ENCODE results near the gene L3MBTL4.

The L3MBTL4 gene

DNA sequence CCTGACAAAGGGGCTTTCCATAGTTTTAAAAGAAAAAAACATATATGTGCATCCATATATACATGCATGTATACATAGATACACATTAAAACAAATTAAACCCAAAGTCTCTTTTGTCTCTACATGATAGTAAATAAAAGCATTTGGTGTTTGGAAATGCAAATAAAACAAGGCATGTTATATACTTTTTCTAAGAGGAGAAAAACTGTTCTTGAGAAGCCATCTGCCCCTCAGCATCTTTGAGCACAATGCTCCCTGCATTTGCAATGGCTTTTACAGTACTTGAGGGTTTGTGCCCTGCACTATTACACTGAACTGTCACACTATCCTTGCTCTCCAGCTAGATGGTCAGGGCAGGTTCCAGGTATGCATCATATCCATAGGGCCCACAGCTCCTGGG lies 210.2 kb downstream of the L3MBTL4 start:
- Histone ChIP-seq H3K27ac (ENCODE audit: insufficient read depth in 1 of 2, low read depth in 1 of 2, low read length in 2 of 2, poor library complexity in 1 of 2, severe bottlenecking in 2 of 2) (no peak overlapping the region), H3K4me3 (ENCODE audit: control insufficient read depth in 1 of 7, extremely low read depth in 1 of 7, insufficient read depth in 4 of 7, low read depth in 2 of 7, low read length in 6 of 7) (no peak overlapping the region), H3K27me3 (replicated peaks in 2 of 5; ENCODE audit: control insufficient read depth in 4 of 5, insufficient read depth in 5 of 5, low read length in 4 of 5) (peaks cover 0 to 3% (median 0%) of the 10 kb centered on the region in 5 experiments), H3K9me3 (ENCODE audit: control extremely low read depth in 1 of 5, control insufficient read depth in 4 of 5, insufficient read depth in 2 of 5, low read depth in 1 of 5, low read length in 4 of 5) (no peaks in the 10 kb centered on the region), H3K4me1 (ENCODE audit: control extremely low read depth in 1 of 4, control insufficient read depth in 4 of 4, insufficient read depth in 4 of 4, low read length in 3 of 4) (no peaks in the 10 kb centered on the region), H3K36me3 (ENCODE audit: control insufficient read depth in 4 of 4, insufficient read depth in 4 of 4, low read length in 3 of 4) (peaks cover 0 to 2% (median 0%) of the 10 kb centered on the region in 4 experiments)
- DNase-seq: no peak
- POLR2A ChIA-PET: no interaction called here
- CTCF ChIA-PET: interaction anchor here (1.0 kb wide), 1 partner anchor 19 kb away, joined by 3 read pairs; no protein-coding TSS in a partner anchor

DNA sequence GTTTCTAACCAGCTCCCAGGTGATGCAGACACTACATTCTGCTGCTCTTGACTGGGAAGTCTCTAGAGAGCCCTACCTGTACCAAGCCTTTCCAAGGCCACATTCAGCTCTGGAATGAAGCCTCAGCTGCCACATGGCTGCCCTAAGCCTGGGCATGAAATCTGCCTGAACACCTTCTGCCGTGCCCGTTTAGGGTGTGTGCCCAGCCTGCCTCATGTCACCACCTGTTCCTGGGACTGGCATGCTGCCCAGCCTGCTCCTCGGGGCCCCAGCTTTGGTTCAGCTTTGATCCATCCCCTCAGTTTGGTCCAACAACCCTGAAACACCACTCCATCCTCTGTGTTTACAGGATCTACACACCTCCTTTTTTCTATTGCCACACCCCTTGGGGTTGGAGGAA lies 210.9 kb downstream of the L3MBTL4 start:
- no peak for DNase-seq
- CTCF ChIA-PET: interaction anchor here (1.0 kb wide), 1 partner anchor 20 kb away, joined by 3 read pairs; no protein-coding TSS in a partner anchor
- peaks cover 0 to 2% (median 0%) of the 10 kb centered on the region in 4 experiments for H3K36me3 ChIP-seq (ENCODE audit: control insufficient read depth in 4 of 4, insufficient read depth in 4 of 4, low read length in 3 of 4)
- H3K4me1 ChIP-seq (ENCODE audit: control extremely low read depth in 1 of 4, control insufficient read depth in 4 of 4, insufficient read depth in 4 of 4, low read length in 3 of 4): no peaks in the 10 kb centered on the region
- H3K27ac ChIP-seq (ENCODE audit: insufficient read depth in 1 of 2, low read depth in 1 of 2, low read length in 2 of 2, poor library complexity in 1 of 2, severe bottlenecking in 2 of 2): no peak overlapping the region
- no peaks in the 10 kb centered on the region for H3K9me3 ChIP-seq (ENCODE audit: control extremely low read depth in 1 of 5, control insufficient read depth in 4 of 5, insufficient read depth in 2 of 5, low read depth in 1 of 5, low read length in 4 of 5)
- H3K27me3 ChIP-seq (replicated peaks in 2 of 5; ENCODE audit: control insufficient read depth in 4 of 5, insufficient read depth in 5 of 5, low read length in 4 of 5): peaks cover 0 to 3% (median 0%) of the 10 kb centered on the region in 5 experiments
- no peak overlapping the region for H3K4me3 ChIP-seq (ENCODE audit: control insufficient read depth in 1 of 7, extremely low read depth in 1 of 7, insufficient read depth in 4 of 7, low read depth in 2 of 7, low read length in 6 of 7)
- WGBS (ENCODE audit: insufficient coverage): 93% methylated on average over 3 of the region's 3 CpGs
- POLR2A ChIA-PET: no interaction called here

DNA sequence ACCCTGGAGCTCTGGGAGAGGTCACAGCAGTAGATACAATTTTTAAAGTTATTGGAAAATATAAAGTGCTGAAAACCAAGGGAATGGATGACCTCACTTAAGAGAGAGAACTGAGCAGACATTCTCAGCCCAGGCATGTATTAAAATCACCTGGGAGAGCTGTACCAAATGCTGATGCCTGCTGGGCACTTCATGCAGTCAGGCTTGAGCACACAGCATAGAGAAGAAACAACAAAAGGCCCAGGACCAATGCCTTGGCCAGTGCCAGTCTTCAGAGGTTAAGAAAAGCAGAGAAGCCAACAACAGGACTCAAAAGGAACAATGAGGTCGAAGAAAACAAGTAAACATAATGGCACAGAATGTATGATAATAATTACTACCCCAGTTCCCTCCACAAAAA lies 211.8 kb downstream of the L3MBTL4 start:
- POLR2A ChIA-PET: no interaction called here
- CTCF ChIA-PET: no interaction called here
- no peaks in the 10 kb centered on the region for H3K4me1 ChIP-seq (ENCODE audit: control extremely low read depth in 1 of 4, control insufficient read depth in 4 of 4, insufficient read depth in 4 of 4, low read length in 3 of 4)
- no peak overlapping the region for H3K4me3 ChIP-seq (ENCODE audit: control insufficient read depth in 1 of 7, extremely low read depth in 1 of 7, insufficient read depth in 4 of 7, low read depth in 2 of 7, low read length in 6 of 7)
- DNase-seq: no peak
- H3K27me3 ChIP-seq (replicated peaks in 2 of 5; ENCODE audit: control insufficient read depth in 4 of 5, insufficient read depth in 5 of 5, low read length in 4 of 5): peaks cover 0 to 3% (median 0%) of the 10 kb centered on the region in 5 experiments
- no peak overlapping the region for H3K27ac ChIP-seq (ENCODE audit: insufficient read depth in 1 of 2, low read depth in 1 of 2, low read length in 2 of 2, poor library complexity in 1 of 2, severe bottlenecking in 2 of 2)
- H3K9me3 ChIP-seq (ENCODE audit: control extremely low read depth in 1 of 5, control insufficient read depth in 4 of 5, insufficient read depth in 2 of 5, low read depth in 1 of 5, low read length in 4 of 5): no peaks in the 10 kb centered on the region
- peaks cover 0 to 2% (median 0%) of the 10 kb centered on the region in 4 experiments for H3K36me3 ChIP-seq (ENCODE audit: control insufficient read depth in 4 of 4, insufficient read depth in 4 of 4, low read length in 3 of 4)
- no CpG with 5 or more reads among the region's 1 CpG for WGBS (ENCODE audit: insufficient coverage)

DNA sequence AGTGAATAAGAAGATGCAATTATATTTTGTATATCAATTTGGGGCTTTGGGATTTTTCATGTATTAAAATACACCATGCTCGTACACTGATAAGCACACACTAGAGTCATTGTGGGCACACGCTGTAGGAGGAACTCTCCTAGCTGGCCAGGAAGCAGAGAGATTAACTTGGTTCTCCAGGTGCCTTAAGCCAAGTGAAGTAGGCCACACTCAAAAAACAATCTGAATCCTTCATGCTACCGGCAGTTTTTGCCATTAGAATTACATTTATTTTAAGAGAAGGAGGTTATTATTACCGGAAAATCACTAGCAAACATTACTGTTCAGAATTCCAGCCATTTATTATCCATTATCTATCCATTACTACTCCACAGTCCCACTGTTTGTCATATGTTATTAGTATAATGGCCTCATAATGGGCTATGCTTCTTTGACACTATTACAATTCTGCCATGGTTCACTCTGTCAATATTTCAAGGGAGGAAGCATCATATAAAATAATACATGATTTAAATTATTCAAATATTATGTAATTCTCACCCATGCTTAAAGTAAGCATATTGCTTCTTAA lies 214.4 kb downstream of the L3MBTL4 start:
- no CpG with 5 or more reads among the region's 4 CpGs for WGBS (ENCODE audit: insufficient coverage)
- Histone ChIP-seq H3K4me3 (ENCODE audit: control insufficient read depth in 1 of 7, extremely low read depth in 1 of 7, insufficient read depth in 4 of 7, low read depth in 2 of 7, low read length in 6 of 7) (no peak overlapping the region), H3K36me3 (ENCODE audit: control insufficient read depth in 4 of 4, insufficient read depth in 4 of 4, low read length in 3 of 4) (peaks cover 0 to 2% (median 0%) of the 10 kb centered on the region in 4 experiments), H3K9me3 (ENCODE audit: control extremely low read depth in 1 of 5, control insufficient read depth in 4 of 5, insufficient read depth in 2 of 5, low read depth in 1 of 5, low read length in 4 of 5) (no peaks in the 10 kb centered on the region), H3K27ac (ENCODE audit: insufficient read depth in 1 of 2, low read depth in 1 of 2, low read length in 2 of 2, poor library complexity in 1 of 2, severe bottlenecking in 2 of 2) (no peak overlapping the region), H3K4me1 (ENCODE audit: control extremely low read depth in 1 of 4, control insufficient read depth in 4 of 4, insufficient read depth in 4 of 4, low read length in 3 of 4) (no peaks in the 10 kb centered on the region), H3K27me3 (replicated peaks in 2 of 5; ENCODE audit: control insufficient read depth in 4 of 5, insufficient read depth in 5 of 5, low read length in 4 of 5) (no peaks in the 10 kb centered on the region)
- peak; percentile 1 to 39 (median 6) for DNase-seq
- POLR2A ChIA-PET: no interaction called here
- CTCF ChIA-PET: interaction anchor here (0.5 kb wide), 1 partner anchor 575 kb away, joined by 3 read pairs; no protein-coding TSS in a partner anchor

DNA sequence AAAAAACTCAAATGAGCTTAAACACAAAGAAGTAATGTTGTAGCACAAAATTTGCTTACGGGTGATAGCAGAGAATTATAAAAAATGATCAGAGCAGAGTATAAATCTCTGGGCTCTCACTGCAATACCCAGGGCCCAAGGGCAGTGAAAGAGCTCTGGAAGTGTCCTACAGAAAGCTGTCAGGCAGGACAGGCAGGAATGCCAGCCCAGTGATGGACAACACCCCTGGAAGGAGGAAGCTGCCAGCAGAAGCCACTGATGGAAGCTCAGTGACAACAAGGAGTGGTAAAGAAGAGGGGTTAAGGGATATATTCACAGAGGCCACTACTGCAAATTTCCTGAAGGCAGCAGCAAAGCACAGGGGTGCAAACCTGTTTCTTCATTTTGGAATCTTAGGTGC lies 214.9 kb downstream of the L3MBTL4 start:
- ChIA-PET CTCF (interaction anchor here (0.5 to 1.0 kb wide), 3 partner anchors 16 to 574 kb away, joined by 3 to 4 read pairs (median 3); no protein-coding TSS in a partner anchor), POLR2A (no interaction called here)
- Histone ChIP-seq H3K9me3 (ENCODE audit: control extremely low read depth in 1 of 5, control insufficient read depth in 4 of 5, insufficient read depth in 2 of 5, low read depth in 1 of 5, low read length in 4 of 5) (no peaks in the 10 kb centered on the region), H3K4me1 (ENCODE audit: control extremely low read depth in 1 of 4, control insufficient read depth in 4 of 4, insufficient read depth in 4 of 4, low read length in 3 of 4) (no peaks in the 10 kb centered on the region), H3K27ac (ENCODE audit: insufficient read depth in 1 of 2, low read depth in 1 of 2, low read length in 2 of 2, poor library complexity in 1 of 2, severe bottlenecking in 2 of 2) (no peak overlapping the region), H3K36me3 (ENCODE audit: control insufficient read depth in 4 of 4, insufficient read depth in 4 of 4, low read length in 3 of 4) (peaks cover 0 to 2% (median 0%) of the 10 kb centered on the region in 4 experiments), H3K4me3 (ENCODE audit: control insufficient read depth in 1 of 7, extremely low read depth in 1 of 7, insufficient read depth in 4 of 7, low read depth in 2 of 7, low read length in 6 of 7) (no peak overlapping the region), H3K27me3 (replicated peaks in 2 of 5; ENCODE audit: control insufficient read depth in 4 of 5, insufficient read depth in 5 of 5, low read length in 4 of 5) (no peaks in the 10 kb centered on the region)
- no CpG with 5 or more reads among the region's 1 CpG for WGBS (ENCODE audit: insufficient coverage)
- DNase-seq: no peak

DNA sequence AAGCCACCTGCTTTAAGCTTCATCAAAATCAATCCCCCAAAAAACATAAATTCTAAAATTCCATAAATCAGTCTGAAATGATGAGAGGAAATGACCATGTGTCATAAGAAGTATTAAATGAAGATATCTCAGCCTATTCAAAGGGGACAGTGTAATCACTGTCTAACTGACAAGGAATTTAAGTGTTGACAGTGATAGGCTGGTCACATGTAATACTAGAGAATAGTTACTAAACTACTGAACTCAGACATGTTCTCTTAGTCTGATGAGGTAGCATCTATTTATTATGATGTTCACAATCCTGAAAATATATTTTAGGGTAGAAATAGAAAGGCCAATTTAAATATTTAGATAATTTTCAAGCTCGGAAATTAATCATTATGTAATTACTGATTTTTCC lies 216.1 kb downstream of the L3MBTL4 start:
- DNase-seq: no peak
- ChIA-PET POLR2A (no interaction called here), CTCF (interaction anchor here (1.0 kb wide), 1 partner anchor 283 kb away, joined by 3 read pairs; no protein-coding TSS in a partner anchor)
- Histone ChIP-seq H3K4me1 (ENCODE audit: control extremely low read depth in 1 of 4, control insufficient read depth in 4 of 4, insufficient read depth in 4 of 4, low read length in 3 of 4) (no peaks in the 10 kb centered on the region), H3K36me3 (ENCODE audit: control insufficient read depth in 4 of 4, insufficient read depth in 4 of 4, low read length in 3 of 4) (peaks cover 0 to 1% (median 0%) of the 10 kb centered on the region in 4 experiments), H3K4me3 (ENCODE audit: control insufficient read depth in 1 of 7, extremely low read depth in 1 of 7, insufficient read depth in 4 of 7, low read depth in 2 of 7, low read length in 6 of 7) (no peak overlapping the region), H3K27me3 (replicated peaks in 2 of 5; ENCODE audit: control insufficient read depth in 4 of 5, insufficient read depth in 5 of 5, low read length in 4 of 5) (no peaks in the 10 kb centered on the region), H3K9me3 (ENCODE audit: control extremely low read depth in 1 of 5, control insufficient read depth in 4 of 5, insufficient read depth in 2 of 5, low read depth in 1 of 5, low read length in 4 of 5) (no peaks in the 10 kb centered on the region), H3K27ac (ENCODE audit: insufficient read depth in 1 of 2, low read depth in 1 of 2, low read length in 2 of 2, poor library complexity in 1 of 2, severe bottlenecking in 2 of 2) (no peak overlapping the region)
- WGBS (ENCODE audit: insufficient coverage): no CpG with 5 or more reads among the region's 1 CpG

DNA sequence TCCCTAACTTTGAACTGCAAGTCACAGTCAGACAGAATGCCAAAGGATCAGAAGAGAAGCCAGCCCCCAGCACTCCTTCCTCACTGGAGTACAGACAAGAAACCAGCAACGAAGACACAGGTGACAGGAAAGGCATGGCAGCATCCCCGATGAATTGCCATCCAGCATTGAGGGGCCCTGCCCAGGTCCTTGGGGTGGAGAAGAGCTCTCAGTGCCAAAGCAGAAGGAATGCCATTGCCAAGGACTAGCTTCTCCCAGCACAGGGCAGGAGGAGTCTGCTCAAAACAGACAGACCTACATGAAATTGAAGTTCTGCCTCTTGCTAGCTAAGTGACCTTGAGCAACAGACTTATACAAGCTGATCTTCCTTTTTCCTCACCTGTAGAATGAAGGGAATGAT lies 220.1 kb downstream of the L3MBTL4 start:
- ChIA-PET POLR2A (no interaction called here), CTCF (no interaction called here)
- no peak for DNase-seq
- no peak overlapping the region for H3K27ac ChIP-seq (ENCODE audit: insufficient read depth in 1 of 2, low read depth in 1 of 2, low read length in 2 of 2, poor library complexity in 1 of 2, severe bottlenecking in 2 of 2)
- 100% methylated on average over 2 of the region's 2 CpGs for WGBS (ENCODE audit: insufficient coverage)
- peaks cover 0 to 11% (median 3%) of the 10 kb centered on the region in 5 experiments for H3K9me3 ChIP-seq (ENCODE audit: control extremely low read depth in 1 of 5, control insufficient read depth in 4 of 5, insufficient read depth in 2 of 5, low read depth in 1 of 5, low read length in 4 of 5)
- H3K4me1 ChIP-seq (ENCODE audit: control extremely low read depth in 1 of 4, control insufficient read depth in 4 of 4, insufficient read depth in 4 of 4, low read length in 3 of 4): no peaks in the 10 kb centered on the region
- no peak overlapping the region for H3K4me3 ChIP-seq (ENCODE audit: control insufficient read depth in 1 of 7, extremely low read depth in 1 of 7, insufficient read depth in 4 of 7, low read depth in 2 of 7, low read length in 6 of 7)
- H3K27me3 ChIP-seq (replicated peaks in 2 of 5; ENCODE audit: control insufficient read depth in 4 of 5, insufficient read depth in 5 of 5, low read length in 4 of 5): no peaks in the 10 kb centered on the region
- H3K36me3 ChIP-seq (ENCODE audit: control insufficient read depth in 4 of 4, insufficient read depth in 4 of 4, low read length in 3 of 4): peaks cover 0 to 35% (median 3%) of the 10 kb centered on the region in 4 experiments

Measured in common myeloid progenitor, CD34-positive (primary cell).